ENCODE data around the gene CPNE6.
"Not testable (repeated sequence)": the region's sequence is repeated elsewhere in the genome, so short reads cannot be mapped to it uniquely, and the experiment has no call there.

The CPNE6 gene

GRCh38 chr14:24036963-24037657 lies 34.3 kb upstream of the CPNE6 start:
- Mint-ChIP-seq H3K4me3 (peak overlapping the region; percentile 90 to 95 (median 93)), H3K9me3 (peaks cover 14% of the 10 kb centered on the region), H3K27ac (peak overlapping the region; percentile 92 to 98 (median 96))
- TF ChIP-seq CTCF (IDR thresholded peaks at IDR 0.05; ENCODE audit: unreplicated experiment in 3 of 3) = peak in 1 of 3 experiments; percentile 13
- H3K27me3 Mint-ChIP-seq (ENCODE audit: low read depth); H3K4me1 Mint-ChIP-seq; H3K36me3 Mint-ChIP-seq (ENCODE audit: low read depth): not testable (repeated sequence)

- no peak for TF ChIP-seq CTCF (IDR thresholded peaks at IDR 0.05; ENCODE audit: unreplicated experiment in 3 of 3)
- Mint-ChIP-seq H3K27me3 (ENCODE audit: low read depth) (peaks cover 5% of the 10 kb centered on the region), H3K27ac (no peak overlapping the region), H3K36me3 (ENCODE audit: low read depth) (no peaks in the 10 kb centered on the region), H3K4me1 (peaks cover 7% of the 10 kb centered on the region), H3K4me3 (peak overlapping the region in 1 of 3 experiments; percentile 56), H3K9me3 (peaks cover 9% of the 10 kb centered on the region)
Observed at GRCh38 chr14:24037658-24038037, 33.7 kb upstream of the CPNE6 start.

- no peak for TF ChIP-seq CTCF (IDR thresholded peaks at IDR 0.05; ENCODE audit: unreplicated experiment in 3 of 3)
- Mint-ChIP-seq H3K36me3 (ENCODE audit: low read depth) (no peaks in the 10 kb centered on the region), H3K4me3 (no peak overlapping the region), H3K4me1 (peaks cover 7% of the 10 kb centered on the region), H3K27me3 (ENCODE audit: low read depth) (peaks cover 5% of the 10 kb centered on the region), H3K9me3 (peaks cover 5% of the 10 kb centered on the region), H3K27ac (no peak overlapping the region)
Observed at GRCh38 chr14:24038686-24039085, 32.7 kb upstream of the CPNE6 start.

- peaks cover 10% of the 10 kb centered on the region for H3K27me3 Mint-ChIP-seq (ENCODE audit: low read depth)
- no peak overlapping the region for H3K4me3 Mint-ChIP-seq
- peak overlapping the region in 1 of 3 experiments; percentile 34 for H3K27ac Mint-ChIP-seq
- H3K36me3 Mint-ChIP-seq (ENCODE audit: low read depth) = no peaks in the 10 kb centered on the region
- no peak for TF ChIP-seq CTCF (IDR thresholded peaks at IDR 0.05; ENCODE audit: unreplicated experiment in 3 of 3)
- H3K9me3 Mint-ChIP-seq = no peaks in the 10 kb centered on the region
- peaks cover 7% of the 10 kb centered on the region for H3K4me1 Mint-ChIP-seq
Observed at GRCh38 chr14:24040692-24041091, 30.7 kb upstream of the CPNE6 start.

GRCh38 chr14:24042746-24043145 lies 28.6 kb upstream of the CPNE6 start:
- Mint-ChIP-seq H3K4me3 (no peak overlapping the region), H3K9me3 (no peaks in the 10 kb centered on the region)
- TF ChIP-seq CTCF (IDR thresholded peaks at IDR 0.05; ENCODE audit: unreplicated experiment in 3 of 3) = no peak

GRCh38 chr14:24049002-24049401 lies 22.4 kb upstream of the CPNE6 start:
- Mint-ChIP-seq H3K4me3 (peak overlapping the region in 1 of 3 experiments; percentile 38), H3K27me3 (ENCODE audit: low read depth) (peaks cover 39% of the 10 kb centered on the region), H3K4me1 (peaks cover 10% of the 10 kb centered on the region)
- not testable (repeated sequence) for H3K36me3 Mint-ChIP-seq (ENCODE audit: low read depth); H3K27ac Mint-ChIP-seq; H3K9me3 Mint-ChIP-seq

More at GRCh38 chr14:24042746-24043145, 28.6 kb upstream of the CPNE6 start:
- Mint-ChIP-seq H3K4me1 (no peaks in the 10 kb centered on the region), H3K36me3 (ENCODE audit: low read depth) (no peaks in the 10 kb centered on the region), H3K27me3 (ENCODE audit: low read depth) (peaks cover 12% of the 10 kb centered on the region), H3K27ac (no peak overlapping the region)

GRCh38 chr14:24050753-24051152 lies 20.6 kb upstream of the CPNE6 start:
- not testable (repeated sequence) for H3K36me3 Mint-ChIP-seq (ENCODE audit: low read depth); H3K9me3 Mint-ChIP-seq
- Mint-ChIP-seq H3K27me3 (ENCODE audit: low read depth) (peaks cover 42% of the 10 kb centered on the region), H3K4me3 (peak overlapping the region; percentile 84 to 92 (median 88)), H3K27ac (peak overlapping the region; percentile 39 to 87 (median 60)), H3K4me1 (peaks cover 10% of the 10 kb centered on the region)

Data from nephron (organoid).